Right atrium auricular region (tissue), 2 donors: ENCODE data around the gene CILP2. TPM values are rescaled to one million over a fixed set of nuclear protein-coding genes. Genes with fewer than 3 reads are reported as not detected.

Source experiments
- DNase-seq: peaks from one replicate; pipeline ENCODE4 v3.0.0-alpha.2; 2019; ENCODE audit warnings: low spot score
- H3K27ac ChIP-seq, 2 donors: fragments of 200-600 bp; sonication (generic); 1 replicate in 1 of 2; 2 replicates in 1 of 2; pipeline ENCODE4 v1.5.1; 2016 to 2019
- H3K27me3 ChIP-seq, 2 donors: fragments of 200-600 bp; sonication (generic); one replicate each; pipeline versions ENCODE4 v1.5.1 to v1.6.0; 2017 to 2019
- H3K36me3 ChIP-seq: fragments of 200-600 bp; sonication (generic); one replicate; pipeline ENCODE4 v1.5.1; 2016
- H3K4me1 ChIP-seq, 2 donors: fragments of 200-600 bp; sonication (generic); one replicate each; pipeline versions ENCODE4 v1.5.1 to v1.6.0; 2017 to 2019
- H3K4me3 ChIP-seq, 2 donors: fragments of 200-600 bp; sonication (generic); 1 replicate in 1 of 2; 2 replicates in 1 of 2; pipeline ENCODE4 v1.5.1; 2017 to 2019; ENCODE audit warnings: mild to moderate bottlenecking in 1 of 2, moderate library complexity in 1 of 2
- H3K9me3 ChIP-seq, 2 donors: fragments of 200-600 bp; sonication (generic); one replicate each; pipeline ENCODE4 v1.5.1; 2019
- total RNA-seq, 2 donors: library from RNA; depleted of rRNA; stranded (reverse); fragments of >200 nt; gene quantifications; one replicate each; pipeline ENCODE4 v1.1.0, GENCODE V29; 2016
- TF ChIP-seq, protein P1 (sequence below), 2 donors: fragments of 200-600 bp; sonication (generic); IDR thresholded peaks; one replicate each; pipeline ENCODE4 v1.5.1; 2019; ENCODE audit warnings: antibody characterized with exemption in 2 of 2

Gene CILP2
- total RNA-seq, 2 donors from 2014 or later = 0.19 to 0.24 TPM

GRCh38 chr19:19527674-19528625 is 10.1 kb upstream of the CILP2 start:
- DNase-seq = no peak
- H3K36me3 ChIP-seq = peaks cover 33% of the 10 kb centered on the region
- peaks cover 0 to 39% of the 10 kb centered on the region in 2 donors for H3K4me1 ChIP-seq
- H3K27ac ChIP-seq = no peak overlapping the region
- H3K9me3 ChIP-seq = no peaks in the 10 kb centered on the region
- no peaks in the 10 kb centered on the region for H3K27me3 ChIP-seq
- TF ChIP-seq, protein P1, sequence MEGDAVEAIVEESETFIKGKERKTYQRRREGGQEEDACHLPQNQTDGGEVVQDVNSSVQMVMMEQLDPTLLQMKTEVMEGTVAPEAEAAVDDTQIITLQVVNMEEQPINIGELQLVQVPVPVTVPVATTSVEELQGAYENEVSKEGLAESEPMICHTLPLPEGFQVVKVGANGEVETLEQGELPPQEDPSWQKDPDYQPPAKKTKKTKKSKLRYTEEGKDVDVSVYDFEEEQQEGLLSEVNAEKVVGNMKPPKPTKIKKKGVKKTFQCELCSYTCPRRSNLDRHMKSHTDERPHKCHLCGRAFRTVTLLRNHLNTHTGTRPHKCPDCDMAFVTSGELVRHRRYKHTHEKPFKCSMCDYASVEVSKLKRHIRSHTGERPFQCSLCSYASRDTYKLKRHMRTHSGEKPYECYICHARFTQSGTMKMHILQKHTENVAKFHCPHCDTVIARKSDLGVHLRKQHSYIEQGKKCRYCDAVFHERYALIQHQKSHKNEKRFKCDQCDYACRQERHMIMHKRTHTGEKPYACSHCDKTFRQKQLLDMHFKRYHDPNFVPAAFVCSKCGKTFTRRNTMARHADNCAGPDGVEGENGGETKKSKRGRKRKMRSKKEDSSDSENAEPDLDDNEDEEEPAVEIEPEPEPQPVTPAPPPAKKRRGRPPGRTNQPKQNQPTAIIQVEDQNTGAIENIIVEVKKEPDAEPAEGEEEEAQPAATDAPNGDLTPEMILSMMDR (IDR thresholded peaks at IDR 0.05) = no peak
- H3K4me3 ChIP-seq = no peak overlapping the region

GRCh38 chr19:19528721-19529490 is 9.2 kb upstream of the CILP2 start, which contains the start of gene YJEFN3:
YJEFN3 (plus strand) TSS chr19:19528911; CDS start chr19:19528933, 22 bp downstream.
- H3K9me3 ChIP-seq = no peaks in the 10 kb centered on the region
- H3K4me1 ChIP-seq = peaks cover 0 to 39% of the 10 kb centered on the region in 2 donors
- TF ChIP-seq, protein P1 (IDR thresholded peaks at IDR 0.05) = no peak
- H3K36me3 ChIP-seq = peaks cover 29% of the 10 kb centered on the region
- no peak for DNase-seq
- no peak within 1 kb of the TSS for H3K27ac ChIP-seq
- H3K27me3 ChIP-seq = no peaks in the 10 kb centered on the region
- peak within 1 kb of the TSS; percentile 17 to 26 for H3K4me3 ChIP-seq

DNA sequence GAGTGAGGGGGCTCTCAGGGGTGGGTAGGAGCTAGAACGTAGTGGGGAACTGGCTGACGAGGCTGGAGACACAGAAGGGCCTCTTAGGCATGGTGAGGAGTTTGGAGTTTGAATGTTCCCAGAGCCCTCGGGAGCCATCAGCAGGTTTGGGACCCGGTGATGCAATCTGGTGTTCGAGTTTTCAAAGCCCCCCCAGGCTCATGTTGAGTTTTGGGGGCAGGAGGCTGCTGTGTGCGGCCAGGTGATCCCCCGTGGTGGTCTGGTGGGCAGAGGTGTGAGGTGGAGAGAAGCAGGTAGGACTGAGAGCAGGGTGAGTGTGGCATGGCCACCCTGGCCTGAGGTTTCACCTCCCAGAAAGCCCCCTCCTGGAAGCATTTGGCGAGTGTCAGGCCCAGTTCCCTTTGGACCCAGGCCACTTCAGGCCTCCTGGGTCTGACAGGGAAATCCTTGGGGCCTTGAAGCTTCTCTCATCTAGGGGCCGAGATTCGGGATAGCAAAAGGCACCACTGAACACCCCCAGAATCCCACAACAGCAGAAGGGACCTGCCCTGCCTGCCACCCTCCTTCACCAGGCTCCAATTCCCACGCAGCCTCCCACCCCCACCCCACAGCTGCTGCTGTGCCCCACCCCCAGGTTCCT is 8.2 kb upstream of the CILP2 start:
- no peaks in the 10 kb centered on the region for H3K27me3 ChIP-seq
- no peak for DNase-seq
- TF ChIP-seq, protein P1 (IDR thresholded peaks at IDR 0.05) = no peak
- H3K4me3 ChIP-seq = no peak overlapping the region
- H3K9me3 ChIP-seq = no peaks in the 10 kb centered on the region
- no peak overlapping the region for H3K27ac ChIP-seq
- H3K36me3 ChIP-seq = peaks cover 25% of the 10 kb centered on the region
- H3K4me1 ChIP-seq = peaks cover 0 to 39% of the 10 kb centered on the region in 2 donors

DNA sequence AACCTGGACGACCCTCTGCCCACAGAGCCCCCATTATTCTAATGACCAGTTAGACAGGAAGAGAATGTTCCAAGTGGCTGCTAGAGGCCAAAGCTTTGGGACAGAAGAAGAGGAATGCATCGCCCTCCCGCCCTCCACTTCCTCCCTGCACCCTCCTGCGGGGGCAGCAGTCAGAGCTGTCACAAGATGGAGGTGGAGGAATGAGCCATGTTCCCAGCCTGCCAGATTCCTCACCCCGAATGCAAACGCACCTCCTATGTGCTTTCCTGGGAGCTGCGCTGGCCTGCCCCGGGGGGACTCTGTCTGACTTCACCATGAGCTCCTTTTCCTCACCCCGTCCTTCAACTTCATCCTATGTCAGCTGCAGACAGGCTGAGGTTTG is 7.7 kb upstream of the CILP2 start:
- Histone ChIP-seq H3K9me3 (no peaks in the 10 kb centered on the region), H3K4me1 (peaks cover 0 to 38% of the 10 kb centered on the region in 2 donors), H3K36me3 (peaks cover 25% of the 10 kb centered on the region), H3K27ac (no peak overlapping the region), H3K4me3 (no peak overlapping the region), H3K27me3 (no peaks in the 10 kb centered on the region)
- no peak for DNase-seq
- TF ChIP-seq, protein P1 (IDR thresholded peaks at IDR 0.05) = no peak

DNA sequence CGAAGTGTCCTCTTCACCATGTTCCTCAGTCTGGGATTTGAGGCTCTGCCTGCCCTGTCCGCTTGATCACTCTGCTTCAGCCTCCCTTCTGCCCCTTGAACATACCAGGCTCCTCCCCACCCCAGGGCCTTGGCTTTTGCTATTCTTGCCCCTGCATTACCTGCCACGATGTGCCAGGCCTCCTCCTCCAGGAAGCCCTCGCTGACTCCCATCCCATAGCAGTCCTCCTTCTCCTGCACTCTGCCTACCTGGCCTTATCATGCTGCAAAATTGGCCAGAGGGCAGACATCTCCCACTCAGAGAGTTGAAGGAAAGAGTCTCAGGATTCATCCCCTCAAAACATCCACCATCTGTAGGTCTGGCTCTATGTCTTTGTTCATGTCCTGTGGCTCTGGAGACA is 7.2 kb upstream of the CILP2 start:
- Histone ChIP-seq H3K9me3 (no peaks in the 10 kb centered on the region), H3K27ac (no peak overlapping the region), H3K4me3 (no peak overlapping the region), H3K27me3 (no peaks in the 10 kb centered on the region), H3K4me1 (peaks cover 0 to 33% of the 10 kb centered on the region in 2 donors), H3K36me3 (peaks cover 24% of the 10 kb centered on the region)
- TF ChIP-seq, protein P1 (IDR thresholded peaks at IDR 0.05) = no peak
- DNase-seq = no peak
